Activated T-cell treated with anti-CD3 and anti-CD28 coated beads, Interleukin-2, amount 50 U/mL, for 4 hours (primary cell): Measurements from ENCODE around the gene SPATA7. TPM values are rescaled to one million over a fixed set of nuclear protein-coding genes. Genes with fewer than 3 reads are reported as not detected.

Experiments used
- ATAC-seq, 2 donors: fragments of 200-7000 bp; cut with Tn5 transposase; one replicate each; pipeline ENCODE4 v1.10.0; 2021
- DNase-seq: peaks from one replicate; pipeline ENCODE4 v3.0.0-alpha.2; 2020
- H3K27me3 Mint-ChIP-seq: one replicate; pipeline ENCODE4 v1.8.0; 2021; ENCODE audit warnings: low read depth, mixed read lengths
- H3K36me3 Mint-ChIP-seq: one replicate; pipeline ENCODE4 v1.8.0; 2022; ENCODE audit warnings: mixed read lengths; ENCODE audit not compliant: insufficient read depth
- H3K4me1 Mint-ChIP-seq: one replicate; pipeline ENCODE4 v1.8.0; 2021; ENCODE audit warnings: low read depth, mixed read lengths
- H3K4me3 Mint-ChIP-seq: one replicate; pipeline ENCODE4 v1.8.0; 2021; ENCODE audit warnings: mild to moderate bottlenecking, moderate library complexity, mixed read lengths
- H3K9me3 Mint-ChIP-seq: one replicate; pipeline ENCODE4 v1.8.0; 2021; ENCODE audit warnings: mixed read lengths
- total RNA-seq, 3 donors: library from RNA; stranded (reverse); gene quantifications; one replicate each; pipeline ENCODE4 v1.2.1, GENCODE V29; 2021

Gene SPATA7
- total RNA-seq, 3 donors from 2014 or later = 0.76 to 1.3 (median 1.3) TPM

GRCh38 chr14:88481794-88482193 lies 96.3 kb downstream of the SPATA7 start:
- Mint-ChIP-seq H3K4me3 (no peak overlapping the region), H3K4me1 (no peaks in the 10 kb centered on the region), H3K36me3 (no peaks in the 10 kb centered on the region), H3K27me3 (peaks cover 10% of the 10 kb centered on the region), H3K9me3 (no peaks in the 10 kb centered on the region)
- DNase-seq = no peak
- no peak for ATAC-seq

DNA sequence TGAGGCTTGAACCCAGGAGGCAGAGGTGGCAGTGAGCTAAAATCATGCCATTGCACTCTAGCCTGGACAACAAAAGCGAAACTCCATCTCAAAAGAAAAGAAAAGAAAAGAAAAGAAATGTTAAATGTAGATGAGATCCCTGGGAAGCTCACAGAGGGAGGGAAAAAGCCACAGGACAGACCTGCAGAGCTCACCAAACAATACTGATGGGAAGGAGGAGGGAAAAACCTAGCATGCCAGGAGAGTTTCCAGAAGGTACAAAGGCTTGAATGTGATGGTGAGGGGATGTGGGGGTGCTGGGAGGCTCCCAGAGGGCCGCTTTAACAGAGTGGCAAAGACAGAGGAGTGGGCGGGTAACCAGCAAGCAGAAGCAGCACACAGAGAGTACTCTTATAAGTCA lies 97.1 kb downstream of the SPATA7 start:
- peaks cover 10% of the 10 kb centered on the region for H3K27me3 Mint-ChIP-seq
- no peaks in the 10 kb centered on the region for H3K4me1 Mint-ChIP-seq
- no peak for DNase-seq
- ATAC-seq = no peak
- H3K9me3 Mint-ChIP-seq = no peaks in the 10 kb centered on the region
- no peak overlapping the region for H3K4me3 Mint-ChIP-seq
- H3K36me3 Mint-ChIP-seq = no peaks in the 10 kb centered on the region

Other genes with a start within 250 kb of the SPATA7 start
- not detected for gene KCNK10, start 62.4 kb upstream of the SPATA7 start, total RNA-seq
- under 1 TPM; 0.33 to 0.45 (median 0.33) TPM for gene PTPN21, start 169.3 kb downstream of the SPATA7 start, total RNA-seq
- gene ZC3H14, start 177.4 kb downstream of the SPATA7 start, total RNA-seq = 10 to 100 TPM; 44.1 to 51.2 (median 46.7) TPM